KMS-11 (cell line): Measurements from ENCODE around the gene RPL23.

Experiments used
- H2AFZ ChIP-seq: fragments of 200-600 bp; sonication (generic); 2 replicates; pipeline ENCODE4 v1.6.1; 2016; ENCODE audit warnings: antibody characterized with exemption, mixed run types, low read depth
- H3K27ac ChIP-seq: fragments of 200-600 bp; sonication (generic); 2 replicates; pipeline ENCODE4 v1.6.1; 2016; ENCODE audit warnings: mild to moderate bottlenecking, mixed run types
- H3K27me3 ChIP-seq: fragments of 200-600 bp; sonication (generic); 2 replicates; pipeline ENCODE4 v1.6.1; 2017; ENCODE audit warnings: mild to moderate bottlenecking, low read depth, mixed run types, moderate library complexity; ENCODE audit not compliant: insufficient read depth
- H3K36me3 ChIP-seq: fragments of 200-600 bp; sonication (generic); 2 replicates; pipeline ENCODE4 v1.6.1; 2017; ENCODE audit warnings: mild to moderate bottlenecking, mixed run types; ENCODE audit not compliant: insufficient read depth
- H3K4me1 ChIP-seq: fragments of 200-600 bp; sonication (generic); 2 replicates; pipeline ENCODE4 v1.6.1; 2016; ENCODE audit warnings: mild to moderate bottlenecking, low read depth, mixed run types; ENCODE audit not compliant: poor library complexity, severe bottlenecking
- H3K4me2 ChIP-seq: fragments of 200-600 bp; sonication (generic); 2 replicates; pipeline ENCODE4 v1.7.0; 2016; ENCODE audit warnings: mild to moderate bottlenecking, mixed run types
- H3K4me3 ChIP-seq: fragments of 200-600 bp; sonication (generic); IDR thresholded peaks from 2 replicates; pipeline ENCODE4 v1.6.1; 2017; ENCODE audit warnings: low read depth, low read length, mixed read lengths; ENCODE audit not compliant: insufficient read depth
- H3K79me2 ChIP-seq: fragments of 200-600 bp; sonication (generic); 2 replicates; pipeline ENCODE4 v1.6.1; 2016; ENCODE audit warnings: low read depth, mixed run types; ENCODE audit not compliant: insufficient read depth
- H3K9ac ChIP-seq: fragments of 200-600 bp; sonication (generic); 2 replicates; pipeline ENCODE4 v1.6.1; 2016; ENCODE audit warnings: mild to moderate bottlenecking, mixed run types
- H4K20me1 ChIP-seq: fragments of 200-600 bp; sonication (generic); 2 replicates; pipeline ENCODE4 v1.6.1; 2016; ENCODE audit warnings: mild to moderate bottlenecking, mixed run types; ENCODE audit not compliant: insufficient read depth
- TF ChIP-seq, protein P1 (sequence below): fragments of 200-600 bp; sonication (generic); conservative IDR thresholded peaks from 2 replicates; pipeline ENCODE4 v1.6.1; 2017; ENCODE audit warnings: low read depth, mild to moderate bottlenecking, antibody characterized with exemption, low read length, moderate library complexity, mixed read lengths

The RPL23 gene

DNA sequence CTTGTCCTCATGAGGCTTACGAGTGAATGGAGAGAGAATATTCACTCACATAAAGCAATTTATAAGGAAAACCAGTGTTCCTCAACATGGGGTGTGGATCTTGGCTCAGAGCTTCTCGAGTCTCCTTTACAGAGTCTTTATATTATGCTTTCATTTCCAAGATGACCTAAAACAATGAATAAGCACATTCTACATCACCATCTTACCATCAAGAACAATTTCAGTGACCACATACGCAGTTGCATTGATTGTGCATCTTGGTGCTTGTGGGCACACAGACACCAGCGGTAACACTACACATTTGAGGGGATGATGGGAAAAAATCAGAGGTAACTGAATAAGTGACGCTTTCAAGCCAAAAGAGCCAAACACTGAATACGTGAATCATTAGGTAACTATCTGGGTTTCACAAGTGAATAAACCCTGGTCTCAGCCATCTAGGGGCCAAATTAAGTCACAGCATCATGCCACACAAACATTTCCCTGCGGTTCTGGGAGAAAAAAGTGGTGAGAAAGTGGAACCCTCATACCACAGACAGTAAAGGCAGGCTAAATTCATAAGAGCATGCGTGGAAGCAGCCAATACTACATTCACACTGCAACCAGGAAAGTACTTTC is 37.8 kb downstream of the RPL23 start:
- H2AFZ ChIP-seq = no peak overlapping the region
- peaks cover 11% of the 10 kb centered on the region; the same call in 1 of the 2 replicates for H3K36me3 ChIP-seq
- H4K20me1 ChIP-seq = peaks cover 7% of the 10 kb centered on the region
- H3K79me2 ChIP-seq = peaks cover 33% of the 10 kb centered on the region; the same call in 1 of the 2 replicates
- no peak overlapping the region for H3K4me3 ChIP-seq
- peak overlapping the region; percentile 65 for H3K4me2 ChIP-seq
- no peak overlapping the region for H3K9ac ChIP-seq
- TF ChIP-seq, protein P1, sequence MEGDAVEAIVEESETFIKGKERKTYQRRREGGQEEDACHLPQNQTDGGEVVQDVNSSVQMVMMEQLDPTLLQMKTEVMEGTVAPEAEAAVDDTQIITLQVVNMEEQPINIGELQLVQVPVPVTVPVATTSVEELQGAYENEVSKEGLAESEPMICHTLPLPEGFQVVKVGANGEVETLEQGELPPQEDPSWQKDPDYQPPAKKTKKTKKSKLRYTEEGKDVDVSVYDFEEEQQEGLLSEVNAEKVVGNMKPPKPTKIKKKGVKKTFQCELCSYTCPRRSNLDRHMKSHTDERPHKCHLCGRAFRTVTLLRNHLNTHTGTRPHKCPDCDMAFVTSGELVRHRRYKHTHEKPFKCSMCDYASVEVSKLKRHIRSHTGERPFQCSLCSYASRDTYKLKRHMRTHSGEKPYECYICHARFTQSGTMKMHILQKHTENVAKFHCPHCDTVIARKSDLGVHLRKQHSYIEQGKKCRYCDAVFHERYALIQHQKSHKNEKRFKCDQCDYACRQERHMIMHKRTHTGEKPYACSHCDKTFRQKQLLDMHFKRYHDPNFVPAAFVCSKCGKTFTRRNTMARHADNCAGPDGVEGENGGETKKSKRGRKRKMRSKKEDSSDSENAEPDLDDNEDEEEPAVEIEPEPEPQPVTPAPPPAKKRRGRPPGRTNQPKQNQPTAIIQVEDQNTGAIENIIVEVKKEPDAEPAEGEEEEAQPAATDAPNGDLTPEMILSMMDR = peak; percentile 82
- no peaks in the 10 kb centered on the region for H3K27me3 ChIP-seq
- peak overlapping the region; percentile 59 for H3K27ac ChIP-seq
- H3K4me1 ChIP-seq = peaks cover 29% of the 10 kb centered on the region

- no peak overlapping the region for H3K27ac ChIP-seq
- H3K4me3 ChIP-seq = no peak overlapping the region
- no peak overlapping the region for H3K9ac ChIP-seq
- H2AFZ ChIP-seq = no peak overlapping the region
- H3K4me1 ChIP-seq = peaks cover 2% of the 10 kb centered on the region
- H4K20me1 ChIP-seq = no peaks in the 10 kb centered on the region
- peaks cover 2% of the 10 kb centered on the region; the same call in 1 of the 2 replicates for H3K79me2 ChIP-seq
- TF ChIP-seq, protein P1 = no peak
- peaks cover 21% of the 10 kb centered on the region; the same call in 1 of the 2 replicates for H3K36me3 ChIP-seq
- no peak overlapping the region for H3K4me2 ChIP-seq
- no peaks in the 10 kb centered on the region for H3K27me3 ChIP-seq
These were observed 43.7 kb downstream of the RPL23 start for GRCh38 chr17:38809828-38810227.

- Histone ChIP-seq H3K9ac (peak overlapping the region; percentile 90; the same call in 1 of the 2 replicates), H3K27ac (peak overlapping the region; percentile 86; the same call in 1 of the 2 replicates), H4K20me1 (no peaks in the 10 kb centered on the region), H3K4me1 (peaks cover 38% of the 10 kb centered on the region), H3K27me3 (no peaks in the 10 kb centered on the region), H3K4me3 (no peak overlapping the region), H2AFZ (peak overlapping the region; percentile 63), H3K4me2 (peak overlapping the region; percentile 56), H3K79me2 (peaks cover 37% of the 10 kb centered on the region), H3K36me3 (no peaks in the 10 kb centered on the region; the same call in 1 of the 2 replicates)
- TF ChIP-seq, protein P1 = no peak
These were observed 53.2 kb downstream of the RPL23 start for GRCh38 chr17:38800237-38800760.

DNA sequence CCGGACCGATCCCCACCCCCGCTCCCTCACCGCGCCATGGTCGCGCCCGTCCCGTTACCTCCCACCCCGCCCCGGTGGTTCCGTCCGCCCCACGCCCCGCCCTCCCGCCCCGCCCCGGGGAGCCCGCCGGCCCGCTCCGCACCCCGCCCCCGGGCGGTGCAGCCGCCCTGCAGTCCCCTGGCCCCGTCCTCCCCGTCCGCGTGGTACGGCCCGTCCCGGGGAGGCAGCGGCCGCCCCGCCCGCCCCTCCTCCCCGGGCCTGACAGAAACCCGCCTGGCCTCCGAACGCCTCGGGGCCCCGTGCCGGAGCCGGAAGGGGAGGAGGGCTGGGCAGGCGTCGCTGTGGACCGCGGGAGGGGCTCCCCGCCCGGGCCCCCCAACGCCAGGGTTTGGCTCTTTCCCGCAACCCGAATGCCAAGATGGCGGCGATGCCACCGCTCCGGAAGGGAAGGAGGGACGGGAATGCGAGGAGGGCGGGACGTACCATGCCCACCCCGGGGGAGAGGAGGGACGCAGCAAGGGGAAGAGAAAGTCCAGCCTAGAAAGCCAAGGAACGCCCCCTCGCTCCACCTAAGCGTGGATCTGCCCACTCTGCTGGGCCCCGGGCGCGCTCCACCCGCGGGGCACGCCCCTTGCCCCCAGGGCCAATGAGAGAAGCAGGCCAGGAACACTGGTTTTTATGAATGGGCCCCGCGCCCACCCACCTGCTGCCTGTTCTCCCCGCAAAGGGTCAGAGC is 53.9 kb downstream of the RPL23 start, which contains the start of gene PIP4K2B:
Gene PIP4K2B, minus strand, starts transcription at position 56 of the 736 bp plus-strand sequence. CDS start 132 bp downstream, outside the sequence.
- Histone ChIP-seq H4K20me1 (no peaks in the 10 kb centered on the region), H3K4me3 (no peak within 1 kb of the TSS), H3K27ac (peak within 1 kb of the TSS; percentile 86), H3K4me2 (peak within 1 kb of the TSS; percentile 82), H3K79me2 (peaks cover 40% of the 10 kb centered on the region), H3K4me1 (peaks cover 39% of the 10 kb centered on the region), H2AFZ (peak within 1 kb of the TSS; percentile 63), H3K27me3 (no peaks in the 10 kb centered on the region), H3K36me3 (no peaks in the 10 kb centered on the region; the same call in 1 of the 2 replicates), H3K9ac (peak within 1 kb of the TSS; percentile 90)
- TF ChIP-seq, protein P1 = no peak
